Stimulated activated CD4-positive, alpha-beta T cell treated with anti-CD3 and anti-CD28 coated beads, TNF-alpha, amount 100 ng/mL, for 1 hour (primary cell): ENCODE results near the gene HS6ST2.
"Not testable (repeated sequence)": the region's sequence is repeated elsewhere in the genome, so short reads cannot be mapped to it uniquely, and the experiment has no call there.

ENCODE experiments used
- DNase-seq, 3 donors: peaks; one replicate each; pipeline ENCODE4 v3.0.0-alpha.2; 2020; ENCODE audit warnings: low read depth in 3 of 3, low spot score in 1 of 3

HS6ST2 gene

GRCh38 chrX:132945055-132945599, 13.3 kb downstream of the HS6ST2 start:
- not testable (repeated sequence) for DNase-seq

GRCh38 chrX:132940727-132941327, 17.6 kb downstream of the HS6ST2 start:
- no peak for DNase-seq

DNA sequence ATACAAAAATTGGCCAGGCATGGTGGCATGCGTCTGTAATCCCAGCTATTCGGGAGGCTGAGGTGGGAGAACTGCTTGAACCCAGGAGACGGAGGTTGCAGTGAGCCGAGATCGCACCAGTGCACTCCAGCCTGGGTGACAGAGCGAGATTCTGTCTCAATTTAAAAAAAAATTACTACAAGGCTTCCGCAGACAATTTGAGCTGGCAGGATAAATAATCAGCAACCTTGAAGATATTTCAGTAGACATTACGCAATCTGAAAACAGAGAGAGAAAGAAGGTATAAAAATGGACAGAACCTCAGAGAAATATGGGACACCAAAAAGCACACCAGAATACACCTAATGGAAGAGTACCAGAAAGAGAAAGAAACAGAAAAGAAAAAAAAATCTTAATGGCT, 25.3 kb downstream of the HS6ST2 start:
- no peak for DNase-seq

DNA sequence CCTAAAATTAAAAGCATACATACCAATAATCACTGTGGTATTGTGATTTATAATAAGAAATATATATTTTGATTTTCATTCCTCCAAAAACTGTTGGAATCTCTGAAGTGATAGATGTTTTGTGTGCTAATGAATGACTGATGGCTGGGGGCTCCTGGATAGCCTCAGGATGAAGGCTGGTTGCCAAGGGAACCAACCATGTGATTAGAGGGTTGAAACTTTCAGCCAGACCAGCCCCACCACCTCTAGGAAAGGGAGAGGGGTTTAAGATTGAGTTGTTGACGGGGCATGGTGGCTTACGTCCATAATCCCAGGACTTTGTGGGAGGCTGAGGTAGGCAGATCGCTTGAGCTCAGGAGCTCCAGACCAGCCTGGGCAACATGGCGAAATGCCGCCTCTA, 34.0 kb downstream of the HS6ST2 start:
- DNase-seq = no peak

- DNase-seq = no peak
Measured at GRCh38 chrX:132918523-132918922, 39.9 kb downstream of the HS6ST2 start.

DNA sequence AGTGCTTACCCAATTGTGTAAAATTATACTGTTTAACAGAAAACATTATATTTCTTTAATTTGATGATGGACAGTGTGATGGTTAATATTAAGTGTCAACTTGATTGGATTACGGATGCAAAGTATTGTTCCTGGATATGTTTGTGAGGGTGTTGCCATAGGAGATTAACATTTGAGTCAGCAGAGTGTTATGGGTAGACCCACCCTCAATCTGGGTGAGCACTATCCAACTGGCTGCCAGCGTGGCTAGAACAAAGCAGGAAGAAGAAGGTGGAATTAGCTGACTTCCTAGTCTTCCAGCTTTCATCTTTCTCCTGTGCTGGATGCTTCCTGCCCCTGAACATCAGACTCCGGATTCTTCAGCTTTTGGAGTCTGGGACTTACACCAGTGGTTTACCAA, 42.1 kb downstream of the HS6ST2 start:
- DNase-seq = no peak

DNA sequence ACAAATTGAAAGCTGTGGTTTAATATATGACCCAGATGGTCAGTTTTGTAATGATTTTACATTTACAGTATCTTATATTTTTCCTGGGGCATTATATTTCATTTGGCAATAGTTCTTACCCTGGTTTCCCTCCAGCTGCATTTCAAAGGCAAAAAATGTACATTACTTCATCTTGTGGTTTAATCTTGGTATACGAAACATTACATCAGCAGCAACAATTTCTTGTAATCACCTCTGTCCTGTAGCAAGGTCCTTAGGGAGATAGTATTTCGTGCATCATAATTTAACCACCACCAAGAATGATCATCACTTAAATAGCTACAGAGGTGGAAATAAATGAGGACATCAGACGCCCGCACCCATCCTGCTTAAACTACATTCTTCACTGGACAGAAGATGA, 48.8 kb downstream of the HS6ST2 start:
- DNase-seq = no peak

- DNase-seq = no peak
Measured at GRCh38 chrX:132908891-132909290, 49.5 kb downstream of the HS6ST2 start.

DNA sequence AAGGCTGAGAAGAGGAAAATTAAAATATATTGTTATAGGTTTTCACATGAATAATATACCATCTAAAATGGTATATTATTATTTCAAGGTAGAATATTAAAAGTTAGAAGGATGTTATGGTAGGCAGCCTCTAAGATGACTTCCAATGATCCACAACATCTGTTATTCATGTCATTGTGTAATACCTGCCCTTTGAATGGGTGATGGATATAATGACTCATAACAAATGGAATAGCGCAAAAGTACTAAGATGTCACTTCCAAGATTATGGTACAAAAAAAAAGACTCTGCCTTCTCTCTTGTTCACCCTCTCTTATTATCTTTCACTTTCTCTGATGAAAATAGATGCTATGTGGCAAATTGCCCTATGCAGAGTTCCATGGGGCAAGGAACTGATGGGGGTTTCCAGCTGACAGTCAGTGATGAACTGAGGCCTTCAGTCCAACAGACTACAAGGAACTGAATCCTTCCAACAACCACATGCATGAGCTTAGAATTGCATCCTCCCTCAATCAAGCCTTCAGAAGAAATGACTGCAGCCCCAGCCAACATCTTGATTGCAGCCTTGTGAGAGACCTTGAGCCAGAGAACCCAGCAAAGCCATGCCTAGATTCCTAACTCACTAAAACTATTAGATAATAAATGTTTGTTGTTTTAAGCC, 57.7 kb downstream of the HS6ST2 start:
- DNase-seq = no peak

DNA sequence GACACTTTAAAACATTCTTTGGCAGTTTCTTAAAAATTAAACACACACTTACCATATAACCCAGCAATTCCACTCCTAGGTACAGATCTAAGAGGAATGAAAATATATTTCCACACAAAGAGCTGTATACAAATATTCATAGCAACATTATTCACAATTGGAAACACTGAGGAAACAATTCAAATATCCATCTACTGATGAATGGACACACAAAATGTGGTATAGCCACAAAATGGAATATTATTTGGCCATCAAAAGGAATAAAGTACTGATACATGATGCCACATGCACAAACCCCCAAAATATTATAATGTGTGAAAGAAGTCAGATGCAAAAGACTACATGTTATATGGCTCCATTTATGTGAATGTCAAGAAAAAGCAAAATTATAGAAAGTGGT, 70.9 kb downstream of the HS6ST2 start:
- DNase-seq = no peak

DNA sequence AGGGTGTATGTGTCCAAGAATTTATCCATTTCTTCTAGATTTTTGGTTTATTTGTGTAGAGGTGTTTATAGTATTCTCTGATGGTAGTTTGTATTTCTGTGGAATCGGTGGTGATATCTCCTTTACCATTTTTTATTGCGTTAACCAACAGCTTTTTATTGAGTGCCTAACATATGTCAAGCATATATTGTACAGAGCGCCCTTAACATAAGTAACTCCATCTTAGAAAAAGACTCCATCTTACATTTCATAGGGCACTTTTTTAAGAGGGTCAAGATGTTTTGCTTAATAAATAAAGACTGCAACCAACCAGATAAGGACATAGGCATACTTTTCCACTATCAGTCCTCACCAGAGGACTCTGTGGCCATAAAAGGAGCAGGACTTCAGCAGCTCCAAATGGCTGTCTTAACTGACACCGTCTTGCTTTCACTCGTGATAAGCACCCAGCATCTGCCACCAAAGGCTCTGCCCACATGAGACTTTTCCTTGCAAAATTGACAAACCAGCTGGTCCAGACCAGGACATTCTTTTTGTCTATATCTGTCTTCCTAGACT, 75.0 kb downstream of the HS6ST2 start:
- no peak for DNase-seq

- not testable (repeated sequence) for DNase-seq
Measured at GRCh38 chrX:132880753-132881152, 77.7 kb downstream of the HS6ST2 start.

DNA sequence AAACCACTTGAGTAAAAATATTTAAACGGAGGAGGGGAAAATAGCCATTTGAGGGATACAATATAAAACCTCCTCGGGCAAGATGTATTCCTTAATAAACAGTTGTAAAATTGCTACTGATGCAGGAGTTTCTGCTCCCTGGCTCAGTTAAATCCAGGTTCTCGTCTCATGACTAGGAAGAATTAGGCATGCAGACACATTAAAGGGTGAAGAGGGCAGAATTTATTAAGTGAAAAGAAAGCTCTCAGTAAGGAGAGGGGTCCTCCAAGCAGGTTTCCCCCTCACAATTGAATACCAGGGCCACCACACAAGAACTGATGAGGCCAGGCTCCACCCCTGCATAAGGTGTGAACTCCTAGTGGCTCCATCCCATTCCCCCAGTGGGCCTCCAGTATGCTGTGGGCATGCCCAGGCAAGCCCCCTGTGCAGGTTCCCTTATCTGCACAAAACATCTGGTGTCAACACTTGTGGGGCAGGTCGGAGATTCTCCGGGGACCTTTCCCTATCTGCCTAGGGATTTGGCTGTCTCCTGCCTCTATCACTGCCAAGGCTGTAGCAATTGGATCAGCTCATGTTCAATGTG, 80.4 kb downstream of the HS6ST2 start:
- DNase-seq = no peak

GRCh38 chrX:132876523-132877338, 81.7 kb downstream of the HS6ST2 start:
- DNase-seq = no peak

GRCh38 chrX:132875650-132876522, 82.5 kb downstream of the HS6ST2 start:
- DNase-seq = no peak

DNA sequence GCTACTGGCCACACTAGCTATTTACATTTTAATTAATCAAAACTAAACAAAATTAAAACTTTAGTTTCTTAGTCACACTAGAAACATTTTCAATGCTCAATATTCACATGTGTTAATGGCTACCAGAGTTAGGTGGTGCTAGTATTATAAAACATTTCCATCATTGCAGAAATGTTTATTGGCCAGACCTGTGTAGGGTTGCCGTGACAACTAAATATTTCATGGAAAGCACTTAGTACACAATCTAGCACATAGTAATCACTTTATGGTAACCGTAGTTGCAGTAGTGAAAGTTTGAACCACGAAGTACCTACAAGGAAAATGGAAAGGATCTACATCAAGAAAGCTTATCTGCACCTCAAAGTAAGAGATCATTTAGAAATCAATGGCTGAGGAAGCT, 95.9 kb downstream of the HS6ST2 start:
- no peak for DNase-seq

DNA sequence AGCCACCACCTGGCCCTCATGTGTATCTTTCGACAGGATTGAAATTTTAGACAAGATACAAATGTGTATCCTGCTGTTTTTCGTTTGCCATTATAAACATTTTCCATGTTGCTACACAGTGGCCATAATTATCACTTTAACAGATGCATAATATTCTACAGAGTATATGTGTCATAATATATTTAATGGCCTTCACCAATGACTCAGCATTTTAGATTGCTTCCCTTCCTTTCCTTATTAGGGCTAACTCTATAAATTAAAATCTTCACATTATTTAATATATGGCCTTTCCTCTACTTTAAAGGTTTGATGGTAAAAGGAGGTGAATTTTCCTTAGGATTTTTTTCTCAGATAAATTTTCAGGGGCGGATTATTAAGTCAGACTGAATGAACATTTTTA, 97.4 kb downstream of the HS6ST2 start:
- no peak for DNase-seq

GRCh38 chrX:132860200-132860599, 98.2 kb downstream of the HS6ST2 start:
- DNase-seq = no peak

DNA sequence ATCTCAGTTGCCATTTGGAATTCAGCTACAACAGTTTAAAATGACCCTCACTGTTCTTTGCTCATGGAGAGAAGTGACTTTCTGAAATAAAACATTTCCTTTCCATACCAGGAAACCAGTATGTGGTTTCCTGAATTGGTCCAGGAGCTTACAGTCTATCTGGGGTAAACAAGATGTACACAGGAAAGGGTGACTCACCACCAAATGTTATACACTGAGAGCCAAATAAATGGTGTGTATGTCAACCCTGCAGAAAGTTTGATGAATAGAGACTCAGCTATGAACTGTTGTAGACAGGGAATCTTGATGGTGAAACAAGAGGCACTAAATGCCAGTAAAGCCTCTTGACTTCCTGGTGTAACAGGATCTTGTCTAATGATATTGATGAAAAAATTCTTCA, 100.4 kb downstream of the HS6ST2 start:
- no peak for DNase-seq

GRCh38 chrX:132855780-132856341, 102.6 kb downstream of the HS6ST2 start:
- no peak for DNase-seq
